Tibial nerve (tissue), 4 donors: ENCODE data around the gene PGAM2.

ENCODE experiments used
- CTCF ChIP-seq, 5 experiments: fragments of 200-600 bp in 3 of 5; fragments of 450-650 bp in 2 of 5; sonication (generic) in 3 of 5; IDR thresholded peaks; one replicate each; pipeline ENCODE4 v1.5.1; 2016 to 2019; ENCODE audit warnings: antibody characterized with exemption in 5 of 5, mild to moderate bottlenecking in 3 of 5, moderate library complexity in 2 of 5
- EP300 ChIP-seq, 2 donors: sonication (generic); formaldehyde crosslinking; IDR thresholded peaks; one replicate each; pipeline ENCODE4 v1.6.1; 2017; ENCODE audit warnings: antibody characterized with exemption in 2 of 2, mild to moderate bottlenecking in 1 of 2
- POLR2A ChIP-seq, 2 donors: fragments of 450-650 bp; IDR thresholded peaks; one replicate each; pipeline ENCODE4 v1.6.1; 2017; ENCODE audit warnings: antibody characterized with exemption in 2 of 2, mild to moderate bottlenecking in 2 of 2, moderate library complexity in 2 of 2

GRCh38 chr7:44080118-44080517, 14.8 kb upstream of the PGAM2 start:
- TF ChIP-seq POLR2A (IDR thresholded peaks at IDR 0.05) (no peak), CTCF (IDR thresholded peaks at IDR 0.05) (no peak), EP300 (IDR thresholded peaks at IDR 0.05) (no peak)
